Gastrocnemius medialis (tissue), 4 donors: ENCODE measurements around the gene NPAS3.

Source experiments
- POLR2A ChIP-seq, 2 donors: fragments of 450-650 bp; IDR thresholded peaks; one replicate each; pipeline ENCODE4 v1.6.1; 2017; ENCODE audit warnings: antibody characterized with exemption in 2 of 2, mild to moderate bottlenecking in 2 of 2, moderate library complexity in 2 of 2
- TF ChIP-seq, protein P1 (sequence below), 5 experiments: fragments of 450-650 bp in 3 of 5; fragments of 200-600 bp in 2 of 5; sonication (generic) in 2 of 5; IDR thresholded peaks in 4 of 5; conservative IDR thresholded peaks in 1 of 5; 1 replicate in 4 of 5; 2 replicates in 1 of 5; pipeline ENCODE4 v1.5.1; 2016 to 2019; ENCODE audit warnings: antibody characterized with exemption in 5 of 5, mild to moderate bottlenecking in 3 of 5, moderate library complexity in 3 of 5

- TF ChIP-seq, protein P1, sequence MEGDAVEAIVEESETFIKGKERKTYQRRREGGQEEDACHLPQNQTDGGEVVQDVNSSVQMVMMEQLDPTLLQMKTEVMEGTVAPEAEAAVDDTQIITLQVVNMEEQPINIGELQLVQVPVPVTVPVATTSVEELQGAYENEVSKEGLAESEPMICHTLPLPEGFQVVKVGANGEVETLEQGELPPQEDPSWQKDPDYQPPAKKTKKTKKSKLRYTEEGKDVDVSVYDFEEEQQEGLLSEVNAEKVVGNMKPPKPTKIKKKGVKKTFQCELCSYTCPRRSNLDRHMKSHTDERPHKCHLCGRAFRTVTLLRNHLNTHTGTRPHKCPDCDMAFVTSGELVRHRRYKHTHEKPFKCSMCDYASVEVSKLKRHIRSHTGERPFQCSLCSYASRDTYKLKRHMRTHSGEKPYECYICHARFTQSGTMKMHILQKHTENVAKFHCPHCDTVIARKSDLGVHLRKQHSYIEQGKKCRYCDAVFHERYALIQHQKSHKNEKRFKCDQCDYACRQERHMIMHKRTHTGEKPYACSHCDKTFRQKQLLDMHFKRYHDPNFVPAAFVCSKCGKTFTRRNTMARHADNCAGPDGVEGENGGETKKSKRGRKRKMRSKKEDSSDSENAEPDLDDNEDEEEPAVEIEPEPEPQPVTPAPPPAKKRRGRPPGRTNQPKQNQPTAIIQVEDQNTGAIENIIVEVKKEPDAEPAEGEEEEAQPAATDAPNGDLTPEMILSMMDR (IDR thresholded peaks at IDR 0.05 in 4 of 5, conservative IDR thresholded peaks at IDR 0.05 in 1 of 5) = no peak
- TF ChIP-seq POLR2A (IDR thresholded peaks at IDR 0.05) = no peak
These were observed 377.0 kb downstream of the NPAS3 start for GRCh38 chr14:33315721-33316120.
